Lower leg skin (tissue), 3 donors: Measurements from ENCODE around the gene DLG2.

ENCODE experiments used
- POLR2A ChIP-seq, 2 donors: fragments of 450-650 bp; IDR thresholded peaks; one replicate each; pipeline ENCODE4 v1.6.1; 2016 to 2017; ENCODE audit warnings: antibody characterized with exemption in 2 of 2, mild to moderate bottlenecking in 1 of 2, moderate library complexity in 1 of 2
- TF ChIP-seq, protein P1 (sequence below), 3 donors: fragments of 450-650 bp; IDR thresholded peaks; one replicate each; pipeline ENCODE4 v1.5.1; 2016; ENCODE audit warnings: antibody characterized with exemption in 3 of 3, mild to moderate bottlenecking in 3 of 3, moderate library complexity in 2 of 3

DNA sequence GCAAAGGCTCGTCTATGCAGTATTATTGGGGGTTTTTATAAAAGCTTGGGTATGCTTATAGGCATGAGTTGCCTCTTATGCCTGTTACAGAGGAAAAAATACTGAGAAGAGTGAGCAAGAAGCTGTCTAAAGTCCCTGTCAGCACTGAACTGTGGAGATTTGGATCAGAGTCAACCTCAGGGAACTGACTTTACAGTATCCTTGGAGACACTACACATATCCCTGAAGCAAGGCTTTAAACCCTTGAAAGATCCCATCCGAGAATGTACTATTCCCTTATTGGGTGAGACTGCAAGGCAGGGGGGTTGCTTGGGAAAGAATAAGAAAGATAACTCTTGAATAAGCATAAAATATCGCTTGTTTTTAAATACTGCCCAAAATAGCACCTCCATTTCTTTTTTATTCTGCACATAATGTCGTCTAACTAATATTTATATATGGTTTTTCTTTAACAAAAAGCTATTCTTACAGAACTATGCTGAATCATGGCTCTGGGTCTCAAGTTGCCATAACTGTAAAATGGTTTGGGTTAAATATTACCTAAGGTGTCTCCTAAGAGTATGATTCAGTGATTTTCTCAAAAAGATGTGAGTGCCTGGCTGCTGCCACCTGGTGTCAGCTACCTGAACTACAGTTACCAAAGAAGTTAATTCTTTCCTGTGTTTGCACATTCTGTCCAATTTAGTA is 1062.8 kb downstream of the DLG2 start:
- TF ChIP-seq, protein P1, sequence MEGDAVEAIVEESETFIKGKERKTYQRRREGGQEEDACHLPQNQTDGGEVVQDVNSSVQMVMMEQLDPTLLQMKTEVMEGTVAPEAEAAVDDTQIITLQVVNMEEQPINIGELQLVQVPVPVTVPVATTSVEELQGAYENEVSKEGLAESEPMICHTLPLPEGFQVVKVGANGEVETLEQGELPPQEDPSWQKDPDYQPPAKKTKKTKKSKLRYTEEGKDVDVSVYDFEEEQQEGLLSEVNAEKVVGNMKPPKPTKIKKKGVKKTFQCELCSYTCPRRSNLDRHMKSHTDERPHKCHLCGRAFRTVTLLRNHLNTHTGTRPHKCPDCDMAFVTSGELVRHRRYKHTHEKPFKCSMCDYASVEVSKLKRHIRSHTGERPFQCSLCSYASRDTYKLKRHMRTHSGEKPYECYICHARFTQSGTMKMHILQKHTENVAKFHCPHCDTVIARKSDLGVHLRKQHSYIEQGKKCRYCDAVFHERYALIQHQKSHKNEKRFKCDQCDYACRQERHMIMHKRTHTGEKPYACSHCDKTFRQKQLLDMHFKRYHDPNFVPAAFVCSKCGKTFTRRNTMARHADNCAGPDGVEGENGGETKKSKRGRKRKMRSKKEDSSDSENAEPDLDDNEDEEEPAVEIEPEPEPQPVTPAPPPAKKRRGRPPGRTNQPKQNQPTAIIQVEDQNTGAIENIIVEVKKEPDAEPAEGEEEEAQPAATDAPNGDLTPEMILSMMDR (IDR thresholded peaks at IDR 0.05) = no peak
- TF ChIP-seq POLR2A (IDR thresholded peaks at IDR 0.05) = no peak
